ENCODE results near the gene PARVA. TPM values are rescaled to one million over a fixed set of nuclear protein-coding genes. Genes with fewer than 3 reads are reported as not detected.
"Not testable (repeated sequence)": the region's sequence is repeated elsewhere in the genome, so short reads cannot be mapped to it uniquely, and the experiment has no call there.

The PARVA gene
- total and polyA plus RNA-seq, 8 donors: 18.8 to 116 (median 43.0) TPM

DNA sequence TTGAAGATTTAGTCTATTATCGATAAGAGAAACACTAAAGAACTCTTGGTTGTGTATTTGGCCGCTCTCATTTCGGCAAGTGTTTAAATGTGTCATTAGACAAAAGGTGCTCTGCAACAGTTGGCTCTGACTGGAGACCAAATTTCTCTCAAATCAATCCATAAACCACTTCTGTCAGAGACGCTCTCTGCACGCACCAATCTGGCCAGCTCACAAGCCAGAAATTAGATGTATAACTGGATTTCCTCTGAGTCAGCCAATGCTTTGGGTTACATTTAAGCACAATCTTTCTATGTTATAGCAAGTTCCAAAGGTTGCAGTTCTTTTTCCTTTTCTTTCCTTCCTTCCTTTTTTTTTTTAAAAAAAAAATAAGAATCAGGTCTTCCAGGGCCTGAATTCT, 17.6 kb upstream of the PARVA start:
- peaks cover 6 to 28% (median 16%) of the 10 kb centered on the region in 4 donors for H3K4me1 ChIP-seq
- no peaks in the 10 kb centered on the region for H3K9me3 ChIP-seq
- no peak overlapping the region for H3K4me3 ChIP-seq
- no peak for DNase-seq
- intact Hi-C loops (cut with DNase I; ENCODE audit: low total_unique reads): no loop called here
- no peaks in the 10 kb centered on the region for H3K27me3 ChIP-seq
- H3K27ac ChIP-seq: no peak overlapping the region
- TF ChIP-seq POLR2AphosphoS5 (IDR thresholded peaks at IDR 0.05) (no peak), EP300 (IDR thresholded peaks at IDR 0.05) (no peak), POLR2A (IDR thresholded peaks at IDR 0.05) (no peak)
- TF ChIP-seq, protein P1, sequence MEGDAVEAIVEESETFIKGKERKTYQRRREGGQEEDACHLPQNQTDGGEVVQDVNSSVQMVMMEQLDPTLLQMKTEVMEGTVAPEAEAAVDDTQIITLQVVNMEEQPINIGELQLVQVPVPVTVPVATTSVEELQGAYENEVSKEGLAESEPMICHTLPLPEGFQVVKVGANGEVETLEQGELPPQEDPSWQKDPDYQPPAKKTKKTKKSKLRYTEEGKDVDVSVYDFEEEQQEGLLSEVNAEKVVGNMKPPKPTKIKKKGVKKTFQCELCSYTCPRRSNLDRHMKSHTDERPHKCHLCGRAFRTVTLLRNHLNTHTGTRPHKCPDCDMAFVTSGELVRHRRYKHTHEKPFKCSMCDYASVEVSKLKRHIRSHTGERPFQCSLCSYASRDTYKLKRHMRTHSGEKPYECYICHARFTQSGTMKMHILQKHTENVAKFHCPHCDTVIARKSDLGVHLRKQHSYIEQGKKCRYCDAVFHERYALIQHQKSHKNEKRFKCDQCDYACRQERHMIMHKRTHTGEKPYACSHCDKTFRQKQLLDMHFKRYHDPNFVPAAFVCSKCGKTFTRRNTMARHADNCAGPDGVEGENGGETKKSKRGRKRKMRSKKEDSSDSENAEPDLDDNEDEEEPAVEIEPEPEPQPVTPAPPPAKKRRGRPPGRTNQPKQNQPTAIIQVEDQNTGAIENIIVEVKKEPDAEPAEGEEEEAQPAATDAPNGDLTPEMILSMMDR (IDR thresholded peaks at IDR 0.05): no peak
- H3K36me3 ChIP-seq: no peaks in the 10 kb centered on the region
- 93 to 98% (median 97%) methylated on average over 5 of the region's 5 CpGs for whole genome bisulfite sequencing, 5 donors

- no peak overlapping the region for H3K4me3 ChIP-seq
- H3K36me3 ChIP-seq: no peaks in the 10 kb centered on the region
- H3K4me1 ChIP-seq: peaks cover 15 to 40% (median 18%) of the 10 kb centered on the region in 4 donors
- no peaks in the 10 kb centered on the region for H3K27me3 ChIP-seq
- 40 to 66% (median 47%) methylated on average over 3 of the region's 3 CpGs for WGBS, 5 donors
- TF ChIP-seq, protein P1 (IDR thresholded peaks at IDR 0.05): no peak
- TF ChIP-seq POLR2A (IDR thresholded peaks at IDR 0.05) (no peak), EP300 (IDR thresholded peaks at IDR 0.05) (no peak), POLR2AphosphoS5 (IDR thresholded peaks at IDR 0.05) (no peak)
- intact Hi-C loops (cut with DNase I; ENCODE audit: low total_unique reads): no loop called here
- H3K9me3 ChIP-seq: no peaks in the 10 kb centered on the region
- no peak overlapping the region for H3K27ac ChIP-seq
- no peak for DNase-seq
Observed at GRCh38 chr11:12361682-12362081, 15.7 kb upstream of the PARVA start.

GRCh38 chr11:12362857-12363256, 14.5 kb upstream of the PARVA start:
- peaks cover 8 to 36% (median 21%) of the 10 kb centered on the region in 4 donors for H3K4me1 ChIP-seq
- no peak overlapping the region for H3K27ac ChIP-seq
- intact Hi-C loops (cut with DNase I; ENCODE audit: low total_unique reads): no loop called here
- H3K27me3 ChIP-seq: no peaks in the 10 kb centered on the region
- no peaks in the 10 kb centered on the region for H3K36me3 ChIP-seq
- WGBS, 5 donors: 33 to 71% (median 44%) methylated on average over 2 of the region's 2 CpGs
- TF ChIP-seq POLR2A (IDR thresholded peaks at IDR 0.05): no peak
- no peak for TF ChIP-seq POLR2AphosphoS5 (IDR thresholded peaks at IDR 0.05)
- TF ChIP-seq, protein P1 (IDR thresholded peaks at IDR 0.05): no peak
- TF ChIP-seq EP300 (IDR thresholded peaks at IDR 0.05): no peak
- DNase-seq: no peak
- no peak overlapping the region for H3K4me3 ChIP-seq
- no peaks in the 10 kb centered on the region for H3K9me3 ChIP-seq

DNA sequence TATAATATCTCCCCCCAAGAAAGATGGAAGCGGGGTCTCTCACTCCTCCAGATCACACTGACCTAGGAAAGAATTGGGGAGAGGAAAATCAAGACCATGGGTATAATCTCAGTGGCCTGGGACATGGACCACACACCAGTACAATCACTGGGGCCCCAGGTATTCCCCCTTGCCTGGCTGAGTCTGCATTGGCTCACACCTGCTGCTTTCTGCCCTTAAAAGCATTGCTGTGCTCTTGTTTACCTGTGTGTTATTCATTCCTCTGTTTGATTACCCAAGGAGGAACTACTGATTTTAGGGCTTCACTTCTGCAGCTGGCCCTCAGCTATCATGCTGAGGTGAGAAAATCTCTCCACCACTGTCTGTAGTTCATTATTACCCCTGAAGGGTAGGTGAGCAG, 14.0 kb upstream of the PARVA start:
- H3K4me3 ChIP-seq: no peak overlapping the region
- H3K36me3 ChIP-seq: no peaks in the 10 kb centered on the region
- no peak overlapping the region for H3K27ac ChIP-seq
- TF ChIP-seq POLR2A (IDR thresholded peaks at IDR 0.05): no peak
- TF ChIP-seq EP300 (IDR thresholded peaks at IDR 0.05): no peak
- TF ChIP-seq POLR2AphosphoS5 (IDR thresholded peaks at IDR 0.05): no peak
- TF ChIP-seq, protein P1 (IDR thresholded peaks at IDR 0.05): no peak
- 86 to 100% (median 96%) methylated on average over 1 of the region's 1 CpG for WGBS, 5 donors
- intact Hi-C loops (cut with DNase I; ENCODE audit: low total_unique reads): no loop called here
- no peaks in the 10 kb centered on the region for H3K9me3 ChIP-seq
- H3K4me1 ChIP-seq: peaks cover 6 to 31% (median 19%) of the 10 kb centered on the region in 4 donors
- DNase-seq: no peak
- H3K27me3 ChIP-seq: no peaks in the 10 kb centered on the region

- H3K9me3 ChIP-seq; intact Hi-C loops (cut with DNase I; ENCODE audit: low total_unique reads); H3K4me3 ChIP-seq; H3K36me3 ChIP-seq; H3K27me3 ChIP-seq: not testable (repeated sequence)
- Histone ChIP-seq H3K4me1 (peaks cover 0 to 27% (median 17%) of the 10 kb centered on the region in 4 donors), H3K27ac (peak overlapping the region in 1 of 5 donors; percentile 21)
- 37 to 87% (median 40%) methylated on average over 6 to 14 of the region's 14 CpGs for WGBS, 5 donors
- DNase-seq: peak; percentile 73 to 90
Observed at GRCh38 chr11:12365965-12366575, 11.3 kb upstream of the PARVA start.

GRCh38 chr11:12367057-12367456, 10.3 kb upstream of the PARVA start:
- H3K9me3 ChIP-seq; DNase-seq; intact Hi-C loops (cut with DNase I; ENCODE audit: low total_unique reads); H3K27ac ChIP-seq; H3K36me3 ChIP-seq; H3K4me3 ChIP-seq; H3K27me3 ChIP-seq: not testable (repeated sequence)
- WGBS, 5 donors: 83 to 94% (median 90%) methylated on average over 6 of the region's 6 CpGs
- peaks cover 0 to 23% (median 12%) of the 10 kb centered on the region in 4 donors for H3K4me1 ChIP-seq

Measured in stomach (tissue), 9 donors.